Smooth muscle cell (in vitro differentiated cells): ENCODE data around the gene RBM4B. TPM values are rescaled to one million over a fixed set of nuclear protein-coding genes. Genes with fewer than 3 reads are reported as not detected.

Experiments used
- DNase-seq: peaks from one replicate; lab custom pipeline; 2025; ENCODE audit not compliant: unreplicated experiment; lab: John Stamatoyannopoulos, UW
- H2AFZ ChIP-seq: fragments of 200-600 bp; sonication (generic); 2 replicates; pipeline ENCODE4 v1.6.0; 2016; ENCODE audit warnings: antibody characterized with exemption, low read depth, mild to moderate bottlenecking
- H3F3A ChIP-seq: fragments of 200-600 bp; sonication (generic); 2 replicates; pipeline ENCODE4 v1.6.0; 2017; ENCODE audit warnings: antibody characterized with exemption, low read depth
- H3K27ac ChIP-seq: fragments of 200-600 bp; sonication (generic); 2 replicates; pipeline ENCODE4 v1.5.1; 2016; ENCODE audit warnings: low read depth, mild to moderate bottlenecking
- H3K27me3 ChIP-seq: fragments of 200-600 bp; sonication (generic); 2 replicates; pipeline ENCODE4 v1.6.1; 2016; ENCODE audit warnings: low read depth, mild to moderate bottlenecking
- H3K36me3 ChIP-seq: fragments of 200-600 bp; sonication (generic); 2 replicates; pipeline ENCODE4 v1.5.1; 2016; ENCODE audit warnings: low read depth
- H3K4me1 ChIP-seq: fragments of 200-600 bp; sonication (generic); 2 replicates; pipeline ENCODE4 v1.5.1; 2016; ENCODE audit warnings: low read depth
- H3K4me2 ChIP-seq: fragments of 200-600 bp; sonication (generic); 2 replicates; pipeline ENCODE4 v1.6.0; 2016; ENCODE audit warnings: mild to moderate bottlenecking
- H3K4me3 ChIP-seq: fragments of 200-600 bp; sonication (generic); 2 replicates; pipeline ENCODE4 v1.5.1; 2016; ENCODE audit warnings: mild to moderate bottlenecking
- H3K79me2 ChIP-seq: fragments of 200-600 bp; sonication (generic); 2 replicates; pipeline ENCODE4 v1.6.0; 2016; ENCODE audit warnings: low read depth, mild to moderate bottlenecking
- H3K9ac ChIP-seq: fragments of 200-600 bp; sonication (generic); 2 replicates; pipeline ENCODE4 v1.6.0; 2016; ENCODE audit warnings: low read depth
- H3K9me3 ChIP-seq: fragments of 200-600 bp; sonication (generic); replicated peaks from 2 replicates; pipeline ENCODE4 v1.5.1; 2016; ENCODE audit warnings: low read depth
- H4K20me1 ChIP-seq: fragments of 200-600 bp; sonication (generic); 2 replicates; pipeline ENCODE4 v1.6.0; 2016; ENCODE audit warnings: low read depth
- WGBS: methylation state at CpG from one replicate; pipeline ENCODE4 v1.1.7; 2016; ENCODE audit warnings: low lambda C conversion rate; 5-methylcytosine and 5-hydroxymethylcytosine counted together
- polyA plus RNA-seq: library from polyadenylated mRNA; unstranded; fragments of >200 nt; fragmentation: Nextera tagmentation; extraction: Ambion mirVana; gene quantifications from 2 replicates; pipeline ENCODE4 v1.2.1, GENCODE V29; 2016
- total RNA-seq: library from RNA; depleted of rRNA; stranded (reverse); fragments of >200 nt; gene quantifications from 2 replicates; pipeline ENCODE4 v1.2.3, GENCODE V29; 2014
- TF ChIP-seq, protein P1 (sequence below): fragments of 200-600 bp; sonication (generic); IDR thresholded peaks from 2 replicates; pipeline ENCODE4 v1.5.1; 2017; ENCODE audit warnings: borderline replicate concordance, mild to moderate bottlenecking, antibody characterized with exemption; ENCODE audit not compliant: insufficient read depth, poor library complexity, severe bottlenecking

The RBM4B gene
- total and polyA plus RNA-seq, 2 experiments from 2014 or later, result 17.0 to 17.8 TPM

DNA sequence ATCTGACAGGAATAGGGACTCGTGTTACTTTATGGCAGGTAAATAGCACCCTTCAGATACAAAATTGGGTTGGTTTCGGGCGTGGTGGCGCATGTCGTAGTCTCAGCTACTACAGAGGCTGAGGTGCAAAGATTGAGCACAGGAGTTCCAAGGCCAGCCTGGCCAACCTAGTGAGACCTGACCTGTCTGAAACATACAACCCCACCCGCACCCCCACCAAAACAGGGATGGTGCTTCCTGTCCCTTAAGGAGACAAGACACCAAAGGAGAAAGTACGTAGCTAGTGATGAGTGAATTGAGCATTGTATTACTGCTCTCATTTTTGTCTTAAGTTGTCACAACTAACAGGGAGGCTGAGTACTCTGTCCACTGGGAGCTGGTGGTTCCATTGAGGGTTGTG lies 25.0 kb downstream of the RBM4B start:
- 93% methylated on average over 7 of the region's 7 CpGs for WGBS

DNA sequence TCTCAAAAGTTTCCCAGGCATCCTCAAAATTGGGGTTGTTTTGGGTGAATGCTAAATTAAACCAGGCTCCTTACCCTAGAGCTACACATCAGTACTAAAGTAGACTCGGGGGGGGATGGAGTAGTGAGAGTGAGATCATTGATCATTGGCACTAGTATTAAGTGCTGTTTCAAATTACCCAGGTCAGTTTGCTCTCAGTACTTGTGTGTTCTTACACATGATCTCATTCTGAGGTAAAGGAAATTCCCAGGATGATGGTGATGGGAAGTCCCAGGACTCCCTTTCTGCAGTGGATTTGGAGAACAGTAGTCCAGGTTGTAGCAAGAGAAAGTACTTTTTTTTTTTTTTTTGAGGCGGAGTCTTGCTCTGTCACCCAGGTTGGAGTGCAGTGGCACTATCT lies 26.7 kb downstream of the RBM4B start:
- no peak overlapping the region for H3K27ac ChIP-seq

More for the DNA sequence above, 25.0 kb downstream of the RBM4B start:
- Histone ChIP-seq H2AFZ (no peak overlapping the region), H3K4me2 (no peak overlapping the region), H4K20me1 (peaks cover 100% of the 10 kb centered on the region), H3K4me1 (no peaks in the 10 kb centered on the region), H3K27ac (no peak overlapping the region), H3K36me3 (peaks cover 1% of the 10 kb centered on the region), H3K4me3 (no peak overlapping the region), H3F3A (peaks cover 23% of the 10 kb centered on the region), H3K9me3 (no peaks in the 10 kb centered on the region), H3K79me2 (peaks cover 75% of the 10 kb centered on the region), H3K9ac (no peak overlapping the region), H3K27me3 (no peaks in the 10 kb centered on the region)
- no peak for DNase-seq
- TF ChIP-seq, protein P1, sequence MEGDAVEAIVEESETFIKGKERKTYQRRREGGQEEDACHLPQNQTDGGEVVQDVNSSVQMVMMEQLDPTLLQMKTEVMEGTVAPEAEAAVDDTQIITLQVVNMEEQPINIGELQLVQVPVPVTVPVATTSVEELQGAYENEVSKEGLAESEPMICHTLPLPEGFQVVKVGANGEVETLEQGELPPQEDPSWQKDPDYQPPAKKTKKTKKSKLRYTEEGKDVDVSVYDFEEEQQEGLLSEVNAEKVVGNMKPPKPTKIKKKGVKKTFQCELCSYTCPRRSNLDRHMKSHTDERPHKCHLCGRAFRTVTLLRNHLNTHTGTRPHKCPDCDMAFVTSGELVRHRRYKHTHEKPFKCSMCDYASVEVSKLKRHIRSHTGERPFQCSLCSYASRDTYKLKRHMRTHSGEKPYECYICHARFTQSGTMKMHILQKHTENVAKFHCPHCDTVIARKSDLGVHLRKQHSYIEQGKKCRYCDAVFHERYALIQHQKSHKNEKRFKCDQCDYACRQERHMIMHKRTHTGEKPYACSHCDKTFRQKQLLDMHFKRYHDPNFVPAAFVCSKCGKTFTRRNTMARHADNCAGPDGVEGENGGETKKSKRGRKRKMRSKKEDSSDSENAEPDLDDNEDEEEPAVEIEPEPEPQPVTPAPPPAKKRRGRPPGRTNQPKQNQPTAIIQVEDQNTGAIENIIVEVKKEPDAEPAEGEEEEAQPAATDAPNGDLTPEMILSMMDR, result no peak

DNA sequence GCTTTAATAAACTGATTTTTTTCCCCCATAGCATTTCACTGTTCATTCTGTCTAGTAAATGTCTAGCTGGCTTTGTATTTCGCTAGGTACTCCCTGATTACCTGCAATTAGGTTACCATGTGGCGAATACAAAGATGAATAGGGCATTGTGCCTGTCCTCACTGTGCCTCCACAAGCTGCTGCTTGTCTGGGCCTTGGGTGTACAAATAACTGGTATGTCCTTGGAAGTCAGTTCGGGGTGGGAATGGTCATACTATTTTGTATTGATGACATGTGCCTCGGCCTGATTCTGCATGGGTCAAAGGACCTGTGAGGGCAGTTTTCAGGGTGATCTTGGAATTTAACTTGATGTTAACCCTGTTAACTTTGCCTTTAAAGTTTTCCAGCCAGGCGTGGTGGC lies 27.8 kb downstream of the RBM4B start:
- WGBS, result 96% methylated on average over 5 of the region's 5 CpGs
- H4K20me1 ChIP-seq, result peaks cover 100% of the 10 kb centered on the region
- H3K4me1 ChIP-seq, result no peaks in the 10 kb centered on the region
- H3K9me3 ChIP-seq, result no peaks in the 10 kb centered on the region
- no peak overlapping the region for H3K9ac ChIP-seq
- H3K36me3 ChIP-seq, result peaks cover 10% of the 10 kb centered on the region
- no peak overlapping the region for H3K4me2 ChIP-seq
- peaks cover 91% of the 10 kb centered on the region for H3K79me2 ChIP-seq
- no peak overlapping the region for H2AFZ ChIP-seq
- no peak overlapping the region for H3K27ac ChIP-seq
- no peak overlapping the region for H3K4me3 ChIP-seq
- no peak for DNase-seq
- H3K27me3 ChIP-seq, result no peaks in the 10 kb centered on the region
- peaks cover 31% of the 10 kb centered on the region for H3F3A ChIP-seq
- TF ChIP-seq, protein P1, result no peak

More for the DNA sequence above, 26.7 kb downstream of the RBM4B start:
- DNase-seq, result no peak
- TF ChIP-seq, protein P1, result no peak
- no peak overlapping the region for H3K9ac ChIP-seq
- H3F3A ChIP-seq, result peaks cover 31% of the 10 kb centered on the region
- H3K4me3 ChIP-seq, result no peak overlapping the region
- H4K20me1 ChIP-seq, result peaks cover 100% of the 10 kb centered on the region
- peaks cover 87% of the 10 kb centered on the region for H3K79me2 ChIP-seq
- no peaks in the 10 kb centered on the region for H3K4me1 ChIP-seq
- H3K4me2 ChIP-seq, result no peak overlapping the region
- H2AFZ ChIP-seq, result no peak overlapping the region
- WGBS, result 97% methylated on average over 2 of the region's 2 CpGs
- no peaks in the 10 kb centered on the region for H3K9me3 ChIP-seq
- H3K36me3 ChIP-seq, result peaks cover 10% of the 10 kb centered on the region
- no peaks in the 10 kb centered on the region for H3K27me3 ChIP-seq

DNA sequence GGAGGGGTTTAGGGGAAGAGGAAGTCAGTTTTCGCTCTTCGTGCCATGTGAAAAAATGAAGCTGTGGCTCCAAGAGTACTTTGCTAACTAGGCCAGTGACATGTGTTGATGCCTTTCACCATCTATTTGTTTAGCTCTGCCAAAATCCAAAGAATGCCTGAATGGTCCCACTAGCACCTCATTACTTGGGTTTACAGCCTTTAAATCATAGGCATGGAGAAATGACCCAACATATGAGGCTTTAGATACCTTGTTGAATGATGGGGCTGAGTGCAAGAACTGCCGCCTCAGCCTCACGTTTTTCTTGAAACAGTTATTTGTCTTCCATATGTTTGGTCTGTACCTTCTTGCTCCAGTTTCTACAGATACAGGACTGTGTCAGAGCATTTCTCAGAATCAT lies 30.9 kb downstream of the RBM4B start:
- Histone ChIP-seq H3K79me2 (peaks cover 99% of the 10 kb centered on the region), H3K4me3 (no peak overlapping the region), H3K9ac (no peak overlapping the region), H3K9me3 (no peaks in the 10 kb centered on the region), H3K27ac (no peak overlapping the region), H3K27me3 (no peaks in the 10 kb centered on the region), H3K4me1 (peaks cover 13% of the 10 kb centered on the region), H2AFZ (no peak overlapping the region), H3K36me3 (peaks cover 19% of the 10 kb centered on the region), H3F3A (peaks cover 28% of the 10 kb centered on the region), H3K4me2 (no peak overlapping the region), H4K20me1 (peaks cover 100% of the 10 kb centered on the region)
- TF ChIP-seq, protein P1, result no peak
- no peak for DNase-seq
- 84% methylated on average over 4 of the region's 4 CpGs for WGBS
